A673 (cell line): Measurements from ENCODE around the gene F13B.

ENCODE experiments used
- CTCF ChIP-seq: fragments of 300-800, 200-600 bp; sonication (generic); conservative IDR thresholded peaks from 2 replicates; pipeline ENCODE4 v1.5.1; 2017; ENCODE audit warnings: low read depth, mild to moderate bottlenecking, antibody characterized with exemption, low read length, moderate library complexity, mixed read lengths
- EZH2 ChIP-seq: fragments of 200-600 bp; sonication (generic); IDR thresholded peaks from 2 replicates; pipeline ENCODE4 v1.6.1; 2017; ENCODE audit warnings: borderline replicate concordance, low read depth, mild to moderate bottlenecking, mixed read lengths, antibody characterized with exemption, low read length; ENCODE audit not compliant: poor library complexity, severe bottlenecking

DNA sequence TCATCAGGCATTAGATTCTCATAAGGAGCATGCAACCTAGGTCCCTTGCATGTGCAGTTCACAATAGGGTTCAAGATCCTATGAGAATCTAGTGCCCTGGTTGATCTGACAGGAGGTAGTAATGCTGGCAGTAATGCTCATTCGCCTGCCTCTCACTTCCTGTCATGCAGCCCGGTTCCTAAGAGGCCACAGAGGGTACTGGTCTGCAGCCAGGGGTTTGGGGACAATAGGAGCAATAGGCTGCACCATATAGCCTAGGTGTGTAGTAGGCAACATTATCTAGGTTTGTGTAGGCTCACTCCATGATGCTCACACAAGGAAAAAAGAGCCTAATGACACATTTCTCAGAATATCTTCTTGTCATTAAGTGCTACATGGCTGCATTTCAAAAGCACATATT lies 63.9 kb downstream of the F13B start:
- TF ChIP-seq CTCF (no peak), EZH2 (no peak)
